ENCODE results near the gene ZDHHC22.

GRCh38 chr14:77170045-77170444, 28.5 kb upstream of the ZDHHC22 start:
- TF ChIP-seq CTCF (tag by site-specific recombination; IDR thresholded peaks at IDR 0.05): no peak
- TF ChIP-seq ZNF561 (tag by site-specific recombination; IDR thresholded peaks at IDR 0.05; ENCODE audit: borderline replicate concordance): no peak
- TF ChIP-seq SP2 (tag by site-specific recombination; IDR thresholded peaks at IDR 0.05): no peak
- TF ChIP-seq PATZ1 (tag by site-specific recombination; IDR thresholded peaks at IDR 0.05): no peak
- no peak for TF ChIP-seq ZBTB11 (tag by site-specific recombination; conservative IDR thresholded peaks at IDR 0.05; ENCODE audit: low read depth)
- no peak for TF ChIP-seq ZNF548 (tag by site-specific recombination; IDR thresholded peaks at IDR 0.05)
- TF ChIP-seq ZNF274 (IDR thresholded peaks at IDR 0.05; ENCODE audit: low read length): no peak
- TF ChIP-seq ZNF274 (tag by site-specific recombination; IDR thresholded peaks at IDR 0.05; ENCODE audit: borderline replicate concordance): no peak
- TF ChIP-seq ZNF324 (tag by site-specific recombination; IDR thresholded peaks at IDR 0.05): no peak
- TF ChIP-seq BCL11B (tag by site-specific recombination; IDR thresholded peaks at IDR 0.05; ENCODE audit: low read depth): no peak
